Urinary bladder (tissue), 4 donors: Measurements from ENCODE around the gene DBNL. TPM values are rescaled to one million over a fixed set of nuclear protein-coding genes. Genes with fewer than 3 reads are reported as not detected.

Experiments
- DNase-seq: peaks from one replicate; pipeline ENCODE4 v3.0.0-alpha.2; 2015; ENCODE audit errors: extremely low spot score
- H3K27ac ChIP-seq: one replicate; pipeline ENCODE4 v1.5.1; 2013; ENCODE audit warnings: low read depth, mild to moderate bottlenecking, moderate library complexity
- H3K36me3 ChIP-seq: one replicate; pipeline ENCODE4 v1.6.1; 2013; ENCODE audit warnings: mild to moderate bottlenecking, moderate library complexity; ENCODE audit not compliant: insufficient read depth
- H3K4me1 ChIP-seq: one replicate; pipeline ENCODE4 v1.6.1; 2013; ENCODE audit warnings: mild to moderate bottlenecking, moderate library complexity; ENCODE audit not compliant: insufficient read depth
- H3K4me3 ChIP-seq: one replicate; pipeline ENCODE4 v1.5.1; 2013; ENCODE audit warnings: low read depth, low read length
- WGBS: extraction: QIAGEN DNeasy Blood & Tissue Kit; methylation state at CpG from one replicate; pipeline ENCODE4 v1.1.7; 2013; 5-methylcytosine and 5-hydroxymethylcytosine counted together
- polyA plus RNA-seq: library from polyadenylated mRNA; stranded (reverse); fragments of 200-250 nt; gene quantifications from one replicate; pipeline ENCODE4 v1.2.3, GENCODE V29; 2013
- total RNA-seq: library from RNA; depleted of rRNA; stranded (reverse); fragments of >200 nt; gene quantifications from one replicate; pipeline ENCODE4 v1.2.3, GENCODE V29; 2014
- donor health status: healthy with polysubstance abuse.
- donor health status: healthy.

DBNL gene
- total and polyA plus RNA-seq, 2 donors, result 56.0 to 111 TPM

- H3K27ac ChIP-seq, result peak overlapping the region; percentile 78
- peaks cover 3% of the 10 kb centered on the region for H3K36me3 ChIP-seq
- peak overlapping the region; percentile 84 for H3K4me3 ChIP-seq
- H3K4me1 ChIP-seq, result no peaks in the 10 kb centered on the region
- WGBS, result under 1% methylated on average over 54 of the region's 54 CpGs
- DNase-seq, result peak; percentile 96
These were observed 38.2 kb downstream of the DBNL start for GRCh38 chr7:44082541-44083207.

GRCh38 chr7:44083796-44084195 lies 39.3 kb downstream of the DBNL start:
- Histone ChIP-seq H3K4me3 (no peak overlapping the region), H3K4me1 (no peaks in the 10 kb centered on the region), H3K27ac (no peak overlapping the region), H3K36me3 (peaks cover 3% of the 10 kb centered on the region)
- WGBS, result 93% methylated on average over 3 of the region's 3 CpGs
- DNase-seq, result no peak

GRCh38 chr7:44084701-44085100 lies 40.2 kb downstream of the DBNL start:
- Histone ChIP-seq H3K27ac (no peak overlapping the region), H3K4me3 (no peak overlapping the region), H3K4me1 (no peaks in the 10 kb centered on the region), H3K36me3 (peaks cover 3% of the 10 kb centered on the region)
- DNase-seq, result no peak
- WGBS, result 65% methylated on average over 4 of the region's 4 CpGs

- no peak for DNase-seq
- Histone ChIP-seq H3K27ac (no peak overlapping the region), H3K4me1 (no peaks in the 10 kb centered on the region), H3K36me3 (peaks cover 1% of the 10 kb centered on the region), H3K4me3 (no peak overlapping the region)
- 89% methylated on average over 3 of the region's 3 CpGs for WGBS
These were observed 41.0 kb downstream of the DBNL start for GRCh38 chr7:44085546-44085945.

GRCh38 chr7:44086627-44087026 lies 42.1 kb downstream of the DBNL start:
- H3K4me1 ChIP-seq, result no peaks in the 10 kb centered on the region
- WGBS, result 98% methylated on average over 3 of the region's 3 CpGs
- no peak overlapping the region for H3K27ac ChIP-seq

GRCh38 chr7:44087911-44088838 lies 43.7 kb downstream of the DBNL start:
- WGBS, result 33% methylated on average over 20 of the region's 20 CpGs

More at GRCh38 chr7:44086627-44087026, 42.1 kb downstream of the DBNL start:
- DNase-seq, result no peak
- H3K4me3 ChIP-seq, result no peak overlapping the region
- no peaks in the 10 kb centered on the region for H3K36me3 ChIP-seq

GRCh38 chr7:44093102-44093641 lies 48.7 kb downstream of the DBNL start:
- Histone ChIP-seq H3K36me3 (no peaks in the 10 kb centered on the region), H3K4me1 (no peaks in the 10 kb centered on the region), H3K4me3 (no peak overlapping the region), H3K27ac (no peak overlapping the region)
- 85% methylated on average over 6 of the region's 6 CpGs for WGBS
- DNase-seq, result no peak

More at GRCh38 chr7:44087911-44088838, 43.7 kb downstream of the DBNL start:
- Histone ChIP-seq H3K36me3 (no peaks in the 10 kb centered on the region), H3K4me3 (no peak overlapping the region), H3K27ac (peak overlapping the region; percentile 11), H3K4me1 (no peaks in the 10 kb centered on the region)
- DNase-seq, result no peak

GRCh38 chr7:44094365-44094764 lies 49.9 kb downstream of the DBNL start:
- no peaks in the 10 kb centered on the region for H3K4me1 ChIP-seq
- no peak for DNase-seq
- no peaks in the 10 kb centered on the region for H3K36me3 ChIP-seq
- whole genome bisulfite sequencing, result 44% methylated on average over 2 of the region's 2 CpGs
- H3K27ac ChIP-seq, result no peak overlapping the region
- no peak overlapping the region for H3K4me3 ChIP-seq

GRCh38 chr7:44094883-44095592 lies 50.5 kb downstream of the DBNL start:
- Histone ChIP-seq H3K4me1 (no peaks in the 10 kb centered on the region), H3K27ac (no peak overlapping the region), H3K4me3 (no peak overlapping the region), H3K36me3 (no peaks in the 10 kb centered on the region)
- no peak for DNase-seq
- WGBS, result 35% methylated on average over 2 of the region's 2 CpGs

GRCh38 chr7:44095781-44096180 lies 51.3 kb downstream of the DBNL start:
- Histone ChIP-seq H3K4me1 (no peaks in the 10 kb centered on the region), H3K4me3 (no peak overlapping the region), H3K36me3 (no peaks in the 10 kb centered on the region), H3K27ac (no peak overlapping the region)
- WGBS, result 98% methylated on average over 3 of the region's 3 CpGs
- DNase-seq, result no peak

GRCh38 chr7:44096326-44096881 lies 51.9 kb downstream of the DBNL start:
- Histone ChIP-seq H3K4me1 (no peaks in the 10 kb centered on the region), H3K27ac (no peak overlapping the region), H3K36me3 (no peaks in the 10 kb centered on the region), H3K4me3 (no peak overlapping the region)
- DNase-seq, result no peak
- 89% methylated on average over 8 of the region's 8 CpGs for WGBS

- no peak overlapping the region for H3K4me3 ChIP-seq
- WGBS, result 85% methylated on average over 9 of the region's 9 CpGs
- no peaks in the 10 kb centered on the region for H3K36me3 ChIP-seq
- H3K27ac ChIP-seq, result no peak overlapping the region
- no peak for DNase-seq
- H3K4me1 ChIP-seq, result no peaks in the 10 kb centered on the region
These were observed 52.8 kb downstream of the DBNL start for GRCh38 chr7:44097064-44097932.
